Measurements from ENCODE around the gene SULF2.

Gene SULF2

GRCh38 chr20:47642118-47642517 lies 143.2 kb downstream of the SULF2 start:
- DNase-seq: no peak

GRCh38 chr20:47638851-47639250 lies 146.4 kb downstream of the SULF2 start:
- no peak for DNase-seq

GRCh38 chr20:47635256-47635655 lies 150.0 kb downstream of the SULF2 start:
- no peak for DNase-seq

DNA sequence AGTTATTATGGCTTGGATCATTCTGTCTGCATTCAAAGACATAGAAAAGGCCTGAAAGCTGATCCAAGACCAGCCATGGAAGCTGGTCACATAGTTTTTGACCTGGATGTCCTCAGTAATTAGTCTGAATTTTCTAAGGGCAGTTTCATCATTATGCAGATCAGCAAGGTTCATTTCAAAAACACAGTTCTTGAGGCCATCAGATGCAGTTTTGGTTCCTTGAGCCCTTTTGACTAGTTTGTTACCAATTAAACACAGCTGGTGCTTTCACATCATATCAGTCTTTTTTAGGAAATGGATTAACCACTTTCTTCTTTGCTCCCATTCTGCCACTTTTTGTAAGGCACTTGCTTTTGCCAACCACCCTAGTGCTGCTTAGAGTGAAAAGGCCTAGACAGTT lies 154.2 kb downstream of the SULF2 start:
- DNase-seq: no peak

DNA sequence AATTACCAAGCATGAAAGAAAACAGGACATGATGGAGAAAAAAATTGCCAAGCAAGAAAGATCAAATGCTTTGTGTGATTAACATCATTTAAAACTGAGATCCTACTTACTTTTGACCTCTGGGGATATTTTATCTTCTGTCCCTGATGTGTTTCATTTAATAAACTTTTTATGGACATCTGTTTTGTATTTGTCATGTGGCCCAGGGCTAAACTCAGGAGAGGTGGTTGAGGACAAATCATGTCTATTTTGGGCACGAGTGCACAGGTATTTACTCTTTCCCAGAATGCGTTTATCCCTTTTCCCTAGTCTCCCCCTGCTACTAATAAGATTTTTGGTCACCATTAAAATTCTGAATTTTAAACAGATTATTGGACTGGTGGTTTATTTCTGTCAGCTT lies 155.4 kb downstream of the SULF2 start:
- no peak for DNase-seq

DNA sequence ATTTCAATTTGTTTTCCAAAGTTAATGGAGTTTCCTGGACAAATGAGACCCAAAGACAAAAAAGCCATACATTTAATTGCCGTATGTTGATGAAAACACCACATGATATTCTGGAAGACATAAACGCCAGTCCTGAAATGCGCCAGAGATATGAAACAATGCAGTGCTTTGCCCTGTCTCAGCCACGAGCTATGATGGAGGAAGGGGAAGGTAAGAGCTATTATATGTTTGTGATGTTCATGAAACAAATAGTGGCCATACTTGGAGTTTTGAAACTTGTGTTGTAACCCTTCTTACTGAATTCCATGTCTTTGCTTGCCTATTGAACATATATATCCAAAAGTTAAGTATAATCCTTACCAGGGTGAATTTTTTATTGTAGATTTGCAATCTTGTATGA lies 157.7 kb downstream of the SULF2 start:
- DNase-seq: no peak

DNA sequence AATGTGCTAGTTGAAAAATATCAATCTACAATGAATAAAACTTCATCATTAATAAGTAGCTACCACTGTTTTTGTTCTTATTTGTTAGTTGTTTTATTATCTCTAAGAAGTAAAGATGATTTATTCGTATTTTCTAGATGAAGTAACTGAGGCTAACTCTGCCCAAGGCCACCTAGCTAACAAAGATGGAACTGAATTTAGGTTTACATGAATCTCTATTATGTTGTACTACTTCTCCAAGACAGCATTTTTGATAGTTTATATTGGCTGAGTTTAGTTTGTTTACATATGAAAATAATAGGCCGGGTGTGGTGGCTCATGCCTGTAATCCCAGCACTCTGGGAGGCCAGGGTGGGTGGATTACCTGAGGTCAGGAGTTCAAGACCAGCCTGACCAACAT lies 162.1 kb downstream of the SULF2 start:
- DNase-seq: no peak

- DNase-seq: no peak
These were observed 163.1 kb downstream of the SULF2 start for GRCh38 chr20:47622118-47622665.

DNA sequence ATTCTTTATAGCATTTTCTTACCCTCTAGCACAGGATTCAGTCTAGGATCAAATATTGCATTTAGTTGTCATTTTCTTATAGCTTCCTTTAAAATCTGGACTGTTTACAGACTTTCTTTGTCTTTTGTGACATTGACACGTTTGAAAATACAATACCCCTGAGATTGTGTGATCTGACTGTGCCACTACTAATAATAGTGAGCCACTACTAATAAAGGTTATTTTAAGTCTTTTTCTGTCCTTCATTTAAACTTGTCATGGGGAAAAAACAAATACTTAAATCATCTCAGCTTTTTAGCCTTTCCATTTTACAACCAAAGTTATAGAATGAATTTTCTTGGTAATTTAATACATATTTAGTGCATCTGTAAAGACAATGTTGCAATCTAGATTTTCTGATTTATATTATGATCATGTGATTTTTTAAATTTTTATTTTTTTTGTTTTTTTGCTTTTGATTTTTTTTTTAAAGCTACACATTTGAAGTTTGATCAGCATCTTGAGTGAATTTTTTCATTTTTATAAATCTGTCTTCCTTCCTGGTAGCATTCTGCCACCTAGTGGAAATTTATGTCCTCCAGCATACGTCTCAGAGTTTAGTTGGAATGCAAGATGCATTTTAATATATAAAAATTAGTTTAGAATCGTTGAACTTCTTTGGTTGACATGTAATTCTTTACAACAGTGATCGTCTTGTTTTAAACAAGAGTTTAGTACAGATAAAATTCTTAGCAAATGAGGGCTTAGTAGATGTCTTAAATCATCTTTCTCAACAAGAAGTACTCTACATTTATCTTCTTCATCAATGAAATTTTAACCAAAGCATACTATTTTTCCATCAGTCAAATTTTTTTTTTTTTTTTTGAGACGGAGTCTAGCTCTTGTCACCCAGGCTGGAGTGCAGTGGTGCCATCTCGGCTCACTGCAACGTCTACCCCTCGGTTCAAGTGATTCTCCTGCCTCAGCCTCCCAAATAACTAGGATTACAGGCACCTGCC lies 164.2 kb downstream of the SULF2 start:
- peak; percentile 9 for DNase-seq

DNA sequence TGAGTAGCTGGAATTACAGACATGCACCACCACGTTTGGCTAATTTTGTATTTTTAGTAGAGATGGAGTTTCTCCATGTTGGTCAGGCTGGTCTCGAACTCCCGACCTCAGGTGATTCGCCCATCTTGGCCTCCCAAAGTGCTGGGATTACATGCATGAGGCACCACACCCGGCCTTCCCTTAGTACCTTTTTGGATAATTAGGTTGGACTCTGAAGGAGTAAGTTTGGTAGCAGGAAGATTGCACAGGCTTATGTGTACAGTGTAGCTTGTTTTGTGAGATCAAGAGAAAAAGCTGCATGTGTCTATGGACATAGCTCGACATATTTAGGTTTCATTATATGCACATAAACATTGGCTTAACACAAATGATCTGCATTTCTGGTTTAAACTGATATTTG lies 166.8 kb downstream of the SULF2 start:
- DNase-seq: no peak

DNA sequence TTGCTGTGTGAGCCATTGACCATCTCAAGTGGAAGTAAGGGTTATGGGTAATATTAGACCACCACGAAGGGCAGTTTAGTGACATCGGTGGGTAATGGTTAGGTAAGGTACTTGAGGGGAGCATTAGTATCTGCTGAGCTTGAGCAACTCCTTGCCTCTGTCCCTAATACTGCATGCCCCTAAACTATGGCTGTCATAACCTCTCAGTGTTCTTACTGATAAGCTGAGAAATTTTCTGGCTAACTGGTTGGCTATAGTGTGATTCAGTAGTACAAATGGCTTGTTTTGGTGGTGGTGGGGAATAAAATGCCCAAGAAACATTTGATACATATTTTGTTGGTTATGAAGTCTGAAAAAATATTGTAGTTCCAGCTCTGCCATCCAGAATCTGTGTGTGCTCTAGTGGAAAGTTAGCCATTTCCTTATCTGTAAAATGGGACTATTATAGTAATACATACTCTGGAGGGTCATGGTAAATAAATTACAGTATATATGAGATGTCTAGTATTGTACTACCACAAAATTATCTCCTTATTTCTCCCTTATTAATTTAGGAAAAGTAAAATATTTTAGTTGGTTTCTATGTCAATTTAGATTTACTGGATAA lies 170.5 kb downstream of the SULF2 start:
- no peak for DNase-seq

DNA sequence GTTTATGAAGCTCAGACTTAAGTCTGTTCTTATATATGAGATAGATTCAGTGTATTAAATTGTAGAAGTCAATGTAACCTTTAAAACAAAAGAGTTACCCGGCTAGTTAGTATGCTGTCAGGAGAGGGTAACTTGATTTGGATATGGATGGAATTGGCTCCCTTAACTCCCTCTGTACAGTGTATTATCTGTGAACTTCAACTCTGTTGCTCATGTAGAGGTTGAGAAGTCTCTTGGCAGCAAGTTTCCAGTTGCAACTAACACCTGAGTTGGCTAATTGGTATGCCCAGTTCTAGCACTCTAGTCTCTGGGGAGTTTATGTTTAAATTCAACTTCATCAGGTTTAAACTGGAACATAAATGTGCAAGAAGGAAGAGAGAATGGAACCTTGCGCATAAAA lies 172.6 kb downstream of the SULF2 start:
- no peak for DNase-seq

- DNase-seq: no peak
These were observed 173.5 kb downstream of the SULF2 start for GRCh38 chr20:47611785-47612184.

GRCh38 chr20:47610945-47611250 lies 174.4 kb downstream of the SULF2 start:
- DNase-seq: no peak

- no peak for DNase-seq
These were observed 174.9 kb downstream of the SULF2 start for GRCh38 chr20:47610247-47610944.

DNA sequence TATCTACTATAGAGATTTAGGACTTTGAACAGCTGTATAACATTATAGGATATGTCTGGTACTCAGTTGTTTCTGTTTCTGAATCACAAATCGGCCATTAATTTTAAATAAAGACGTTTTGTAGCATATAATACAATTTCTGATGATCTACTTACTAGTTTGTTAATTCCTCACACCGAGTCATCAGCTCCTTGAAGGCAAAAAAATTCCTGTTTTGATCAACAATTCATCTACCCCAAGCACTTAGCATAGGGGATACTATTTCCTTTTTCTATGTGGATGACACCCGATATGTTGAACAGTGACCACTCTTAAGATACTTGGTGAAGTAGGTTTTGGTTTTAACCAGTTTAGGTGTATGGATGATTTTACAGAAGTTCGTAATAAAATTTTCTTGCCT lies 176.3 kb downstream of the SULF2 start:
- no peak for DNase-seq

Data from DMS79 treated with DMSO at 0.1 percent for 48 hours (cell line).